Activated T-cell treated with anti-CD3 and anti-CD28 coated beads, Interleukin-2, amount 50 U/mL, for 24 hours (primary cell): ENCODE results near the gene XPR1.

Source experiments
- DNase-seq: peaks from one replicate; pipeline ENCODE4 v3.0.0-alpha.2; 2020
- H3K27ac Mint-ChIP-seq: 2 replicates; pipeline ENCODE4 v1.8.0; 2020; ENCODE audit warnings: mild to moderate bottlenecking, mixed read lengths
- H3K27me3 Mint-ChIP-seq: 2 replicates; pipeline ENCODE4 v1.8.0; 2020; ENCODE audit warnings: mixed read lengths
- H3K36me3 Mint-ChIP-seq: 2 replicates; pipeline ENCODE4 v1.8.0; 2020; ENCODE audit warnings: low read depth, mixed read lengths
- H3K4me1 Mint-ChIP-seq: 2 replicates; pipeline ENCODE4 v1.8.0; 2020; ENCODE audit warnings: low read depth, mixed read lengths
- H3K4me3 Mint-ChIP-seq: 2 replicates; pipeline ENCODE4 v1.8.0; 2020; ENCODE audit warnings: mild to moderate bottlenecking, moderate library complexity, mixed read lengths
- H3K9me3 Mint-ChIP-seq: 2 replicates; pipeline ENCODE4 v1.8.0; 2020; ENCODE audit warnings: mixed read lengths

XPR1 gene

DNA sequence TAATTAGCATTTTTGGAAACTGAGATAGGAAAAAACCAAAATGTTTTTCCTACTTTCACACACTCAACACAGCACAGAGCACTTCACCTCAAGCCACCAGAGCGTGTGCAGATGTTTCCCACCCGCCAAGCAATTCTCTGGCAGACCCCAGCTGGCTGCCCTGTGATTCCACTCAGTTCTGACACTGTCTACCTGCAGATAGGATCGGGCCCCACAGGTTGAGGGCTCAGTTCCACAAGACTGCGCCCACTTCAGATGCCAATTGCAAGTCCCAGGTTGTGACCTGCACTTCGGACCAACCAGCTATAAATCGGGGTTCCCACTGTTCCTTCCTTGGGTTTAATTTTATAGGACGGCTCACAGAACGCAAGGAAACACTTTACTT is 290.8 kb downstream of the XPR1 start:
- H3K9me3 Mint-ChIP-seq, result no peaks in the 10 kb centered on the region
- H3K36me3 Mint-ChIP-seq, result no peaks in the 10 kb centered on the region
- no peak for DNase-seq
- H3K4me1 Mint-ChIP-seq, result peaks cover 10% of the 10 kb centered on the region
- H3K4me3 Mint-ChIP-seq, result no peak overlapping the region
- H3K27ac Mint-ChIP-seq, result no peak overlapping the region
- peaks cover 2% of the 10 kb centered on the region for H3K27me3 Mint-ChIP-seq

GRCh38 chr1:180923021-180923841 is 291.4 kb downstream of the XPR1 start:
- no peak for DNase-seq
- no peaks in the 10 kb centered on the region for H3K9me3 Mint-ChIP-seq
- no peak overlapping the region for H3K27ac Mint-ChIP-seq
- H3K4me3 Mint-ChIP-seq, result no peak overlapping the region
- peaks cover 10% of the 10 kb centered on the region for H3K4me1 Mint-ChIP-seq
- H3K27me3 Mint-ChIP-seq, result peaks cover 2% of the 10 kb centered on the region
- H3K36me3 Mint-ChIP-seq, result no peaks in the 10 kb centered on the region

- Mint-ChIP-seq H3K36me3 (no peaks in the 10 kb centered on the region), H3K4me3 (no peak overlapping the region), H3K9me3 (no peaks in the 10 kb centered on the region), H3K4me1 (peaks cover 10% of the 10 kb centered on the region), H3K27me3 (peaks cover 2% of the 10 kb centered on the region), H3K27ac (no peak overlapping the region)
- no peak for DNase-seq
These were observed 292.1 kb downstream of the XPR1 start for GRCh38 chr1:180923887-180924286.

DNA sequence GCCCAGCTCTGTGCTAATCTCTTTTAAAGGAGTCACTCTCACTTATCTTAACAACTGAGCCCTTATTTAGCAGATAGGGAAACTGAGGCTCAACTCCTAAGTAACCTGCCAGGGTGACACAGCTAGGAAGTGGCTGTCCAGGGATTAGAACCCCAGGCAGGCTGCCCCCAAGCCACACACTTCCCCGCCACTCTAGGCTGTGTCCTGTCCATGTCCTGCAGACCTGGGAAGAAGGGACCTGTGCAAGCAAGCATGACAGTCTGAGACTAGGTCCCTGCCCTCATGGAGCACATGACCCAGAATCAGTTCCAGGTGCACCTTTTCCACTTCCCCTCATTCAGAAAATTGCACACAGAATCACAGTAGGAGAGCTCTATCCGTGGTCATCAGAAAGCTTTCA is 293.1 kb downstream of the XPR1 start:
- no peak for DNase-seq
- Mint-ChIP-seq H3K27ac (no peak overlapping the region), H3K4me3 (no peak overlapping the region), H3K27me3 (peaks cover 2% of the 10 kb centered on the region), H3K9me3 (no peaks in the 10 kb centered on the region), H3K4me1 (peaks cover 10% of the 10 kb centered on the region), H3K36me3 (no peaks in the 10 kb centered on the region)

DNA sequence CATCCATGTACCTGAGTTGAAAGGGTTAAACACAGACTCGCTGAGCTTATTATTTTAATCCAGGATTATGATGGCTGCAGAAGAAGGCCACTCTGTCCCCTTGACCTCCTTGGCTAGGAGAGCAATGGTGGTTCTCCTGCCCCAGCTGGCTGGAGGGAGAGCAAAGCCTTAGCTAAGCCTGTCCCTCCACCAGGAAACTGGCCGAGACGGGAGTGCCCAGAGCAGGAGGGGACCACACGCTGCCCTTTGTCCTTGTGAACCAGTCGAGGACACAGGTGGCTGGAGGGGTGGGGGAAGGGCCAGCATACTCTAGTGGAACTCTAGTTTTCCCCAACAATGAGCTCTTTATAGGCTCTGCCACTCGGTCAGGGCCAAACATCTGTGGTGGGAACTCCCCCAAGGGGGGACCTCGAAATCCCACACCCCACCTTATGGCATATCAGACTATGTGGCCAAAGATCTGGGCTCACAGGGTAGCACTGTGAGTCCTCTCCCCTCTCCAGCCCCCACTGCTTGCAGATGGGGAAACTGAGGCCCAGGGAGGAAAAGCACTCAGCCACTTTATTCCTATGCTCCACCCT is 293.7 kb downstream of the XPR1 start:
- Mint-ChIP-seq H3K27ac (no peak overlapping the region), H3K4me3 (no peak overlapping the region), H3K9me3 (no peaks in the 10 kb centered on the region), H3K36me3 (no peaks in the 10 kb centered on the region), H3K4me1 (peaks cover 10% of the 10 kb centered on the region), H3K27me3 (peaks cover 2% of the 10 kb centered on the region)
- no peak for DNase-seq

DNA sequence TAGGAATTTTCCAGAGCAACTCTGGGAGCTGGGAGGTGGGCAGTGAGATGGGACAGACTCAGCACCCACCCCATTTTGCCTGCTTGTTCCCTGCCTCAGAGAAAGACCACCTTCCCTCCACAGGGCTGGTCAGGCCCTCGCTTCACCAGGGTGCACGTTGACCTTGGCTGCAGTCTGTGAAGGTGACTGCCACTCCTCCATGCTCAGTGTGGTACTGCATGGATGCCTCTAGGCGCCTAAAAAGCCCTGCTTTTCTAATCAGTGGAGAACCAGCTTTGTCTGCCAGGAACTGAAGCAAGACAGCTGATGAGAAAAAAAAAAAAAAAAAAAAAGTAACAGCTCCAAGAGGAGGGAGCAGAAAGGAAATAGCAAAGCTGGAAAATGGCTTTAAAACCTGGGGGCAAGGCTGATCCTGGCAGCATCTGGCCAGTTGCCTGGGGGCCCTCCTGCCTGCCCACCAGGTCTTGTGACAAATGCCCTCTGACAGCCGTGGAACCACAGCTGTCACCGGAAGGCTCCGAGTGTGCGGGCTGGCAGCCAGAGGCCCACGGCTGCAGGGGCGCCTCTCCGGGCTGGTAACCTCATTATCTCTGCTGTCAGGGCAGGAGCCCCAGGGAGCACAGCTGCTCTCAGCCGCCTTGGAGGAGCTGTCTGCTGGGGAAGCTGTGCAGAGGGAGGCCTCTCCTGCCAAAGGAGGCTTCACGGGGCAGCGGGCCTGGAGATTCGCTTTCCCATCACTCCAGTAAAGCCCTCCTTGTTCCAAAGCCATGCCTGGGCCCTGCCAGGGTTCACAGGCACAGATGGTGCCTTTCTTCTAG is 294.6 kb downstream of the XPR1 start:
- Mint-ChIP-seq H3K36me3 (no peaks in the 10 kb centered on the region), H3K27ac (no peak overlapping the region), H3K27me3 (peaks cover 2% of the 10 kb centered on the region), H3K9me3 (no peaks in the 10 kb centered on the region), H3K4me3 (no peak overlapping the region), H3K4me1 (peaks cover 10% of the 10 kb centered on the region)
- DNase-seq, result no peak

GRCh38 chr1:180927348-180927747 is 295.5 kb downstream of the XPR1 start:
- Mint-ChIP-seq H3K27me3 (peaks cover 2% of the 10 kb centered on the region), H3K4me1 (peaks cover 10% of the 10 kb centered on the region), H3K36me3 (no peaks in the 10 kb centered on the region), H3K27ac (no peak overlapping the region), H3K4me3 (no peak overlapping the region), H3K9me3 (no peaks in the 10 kb centered on the region)
- no peak for DNase-seq

GRCh38 chr1:180927841-180928240 is 296.0 kb downstream of the XPR1 start:
- Mint-ChIP-seq H3K4me3 (no peak overlapping the region), H3K27me3 (peaks cover 2% of the 10 kb centered on the region), H3K27ac (no peak overlapping the region), H3K4me1 (peaks cover 10% of the 10 kb centered on the region), H3K9me3 (no peaks in the 10 kb centered on the region), H3K36me3 (no peaks in the 10 kb centered on the region)
- no peak for DNase-seq

- DNase-seq, result no peak
- Mint-ChIP-seq H3K4me3 (no peak overlapping the region), H3K4me1 (peaks cover 10% of the 10 kb centered on the region), H3K36me3 (no peaks in the 10 kb centered on the region), H3K9me3 (no peaks in the 10 kb centered on the region), H3K27me3 (peaks cover 2% of the 10 kb centered on the region), H3K27ac (no peak overlapping the region)
These were observed 296.8 kb downstream of the XPR1 start for GRCh38 chr1:180928331-180929230.

GRCh38 chr1:180929389-180929788 is 297.6 kb downstream of the XPR1 start:
- Mint-ChIP-seq H3K27me3 (peaks cover 3% of the 10 kb centered on the region), H3K36me3 (no peaks in the 10 kb centered on the region), H3K9me3 (no peaks in the 10 kb centered on the region), H3K4me1 (peaks cover 10% of the 10 kb centered on the region), H3K27ac (no peak overlapping the region), H3K4me3 (no peak overlapping the region)
- DNase-seq, result no peak

DNA sequence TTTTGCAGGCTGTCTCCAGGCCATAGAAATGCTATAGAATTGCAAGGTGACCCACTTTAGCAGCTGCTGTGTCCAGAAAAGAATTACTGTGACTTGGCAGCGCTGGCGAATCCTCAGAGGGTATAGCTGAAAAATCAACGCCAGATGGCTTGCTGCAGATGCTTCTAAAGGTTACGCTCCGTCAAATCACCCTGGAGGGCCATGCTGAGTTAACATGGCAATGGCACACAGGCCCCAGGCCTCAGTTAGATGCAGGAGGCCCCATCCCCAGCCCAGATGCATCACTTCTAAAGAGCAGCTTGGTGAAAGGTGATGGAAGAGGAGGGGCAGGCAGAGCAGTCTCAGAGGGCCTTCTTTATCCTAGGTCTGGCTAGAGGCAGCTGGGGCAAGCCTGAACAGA is 298.9 kb downstream of the XPR1 start:
- no peak overlapping the region for H3K4me3 Mint-ChIP-seq
- H3K4me1 Mint-ChIP-seq, result peaks cover 13% of the 10 kb centered on the region
- no peak for DNase-seq
- no peaks in the 10 kb centered on the region for H3K9me3 Mint-ChIP-seq
- H3K36me3 Mint-ChIP-seq, result no peaks in the 10 kb centered on the region
- H3K27ac Mint-ChIP-seq, result no peak overlapping the region
- peaks cover 3% of the 10 kb centered on the region for H3K27me3 Mint-ChIP-seq

- Mint-ChIP-seq H3K36me3 (no peaks in the 10 kb centered on the region), H3K9me3 (no peaks in the 10 kb centered on the region), H3K27me3 (peaks cover 3% of the 10 kb centered on the region), H3K4me3 (no peak overlapping the region), H3K4me1 (peaks cover 9% of the 10 kb centered on the region), H3K27ac (no peak overlapping the region)
- no peak for DNase-seq
These were observed 299.7 kb downstream of the XPR1 start for GRCh38 chr1:180931529-180931928.

DNA sequence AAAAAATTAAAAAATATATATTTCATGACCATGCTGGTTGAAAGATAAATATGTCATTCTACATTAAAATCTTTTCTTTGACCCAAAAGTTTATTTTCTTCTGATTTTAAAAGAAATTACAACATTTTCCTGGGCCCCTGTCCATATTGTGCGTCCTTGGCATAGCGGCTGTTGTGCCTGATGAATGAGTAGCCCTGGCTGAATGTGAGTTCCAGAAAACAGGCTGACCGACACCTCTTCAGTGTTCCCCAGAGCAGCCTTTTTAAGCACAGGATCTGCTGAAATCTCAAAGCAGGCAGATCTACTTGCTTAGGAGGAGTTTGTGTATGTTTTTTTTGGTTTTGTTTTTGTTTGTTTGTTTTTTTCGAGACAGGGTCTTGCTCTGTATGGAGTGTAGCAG is 300.6 kb downstream of the XPR1 start:
- no peak for DNase-seq
- H3K4me3 Mint-ChIP-seq, result no peak overlapping the region
- peaks cover 3% of the 10 kb centered on the region for H3K4me1 Mint-ChIP-seq
- H3K36me3 Mint-ChIP-seq, result no peaks in the 10 kb centered on the region
- no peaks in the 10 kb centered on the region for H3K9me3 Mint-ChIP-seq
- no peak overlapping the region for H3K27ac Mint-ChIP-seq
- H3K27me3 Mint-ChIP-seq, result peaks cover 3% of the 10 kb centered on the region

DNA sequence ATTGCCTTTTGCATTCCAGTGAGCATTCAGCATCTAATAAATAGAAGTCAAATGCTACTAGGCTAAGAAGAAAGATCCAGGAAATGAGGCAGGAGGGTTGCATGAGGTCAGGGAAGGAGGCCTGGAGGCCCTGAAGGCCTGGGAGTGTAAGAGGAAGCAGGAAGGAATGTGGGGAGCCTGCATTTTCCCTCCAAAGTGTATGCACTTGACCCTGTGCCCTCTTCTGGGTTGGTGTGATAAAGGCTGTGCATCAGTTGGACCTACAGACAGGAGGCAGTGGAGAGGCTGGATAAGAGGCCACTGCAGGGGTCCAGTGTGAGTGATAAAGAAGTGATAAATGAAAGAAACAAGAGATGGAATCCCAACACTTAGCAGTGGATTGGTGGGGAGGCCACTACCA is 301.3 kb downstream of the XPR1 start:
- peaks cover 3% of the 10 kb centered on the region for H3K27me3 Mint-ChIP-seq
- no peaks in the 10 kb centered on the region for H3K36me3 Mint-ChIP-seq
- H3K4me3 Mint-ChIP-seq, result no peak overlapping the region

More for the DNA sequence above, 301.3 kb downstream of the XPR1 start:
- H3K9me3 Mint-ChIP-seq, result no peaks in the 10 kb centered on the region
- DNase-seq, result no peak
- peaks cover 3% of the 10 kb centered on the region for H3K4me1 Mint-ChIP-seq
- no peak overlapping the region for H3K27ac Mint-ChIP-seq
